HepG2 (cell line): ENCODE measurements around the gene RRM2. TPM values are rescaled to one million over a fixed set of nuclear protein-coding genes. Genes with fewer than 3 reads are reported as not detected.

Source experiments
- ATAD3A ChIP-seq: sonication (generic); formaldehyde crosslinking; IDR thresholded peaks from 2 replicates; pipeline ENCODE4 v1.4.0; 2020; ENCODE audit warnings: missing genetic modification reagents
- FOXJ3 ChIP-seq: sonication (generic); formaldehyde crosslinking; IDR thresholded peaks from 2 replicates; pipeline ENCODE4 v1.4.0; 2020; ENCODE audit warnings: missing genetic modification reagents, mild to moderate bottlenecking, borderline replicate concordance
- HNRNPLL ChIP-seq: fragments of 200-400 bp; formaldehyde crosslinking; IDR thresholded peaks from 2 replicates; pipeline ENCODE4 v1.6.1; 2017; ENCODE audit warnings: mild to moderate bottlenecking, low read depth, low read length; ENCODE audit not compliant: poor library complexity, severe bottlenecking
- HOXA3 ChIP-seq: sonication (generic); formaldehyde crosslinking; IDR thresholded peaks from 2 replicates; pipeline ENCODE4 v1.5.0; 2020; ENCODE audit warnings: missing genetic modification reagents
- PBX2 ChIP-seq: IDR thresholded peaks from 2 replicates; pipeline ENCODE4 v1.6.1; 2016; ENCODE audit warnings: control low read depth
- PCBP1 ChIP-seq: fragments of 200-400 bp; formaldehyde crosslinking; IDR thresholded peaks from 2 replicates; pipeline ENCODE4 v1.6.1; 2017; ENCODE audit warnings: mild to moderate bottlenecking, low read depth, low read length, borderline replicate concordance
- PLSCR1 ChIP-seq: sonication (generic); formaldehyde crosslinking; IDR thresholded peaks from 2 replicates; pipeline ENCODE4 v1.5.0; 2020; ENCODE audit warnings: missing genetic modification reagents, mild to moderate bottlenecking, borderline replicate concordance
- POLR2A ChIP-seq, 2 experiments: IDR thresholded peaks; 2 replicates each; pipeline ENCODE4 v1.6.1; 2011; ENCODE audit warnings: low read depth in 2 of 2, low read length in 2 of 2, mild to moderate bottlenecking in 1 of 2, moderate library complexity in 1 of 2; ENCODE audit not compliant: insufficient read depth in 1 of 2
- STAT6 ChIP-seq: sonication (generic); formaldehyde crosslinking; IDR thresholded peaks from 2 replicates; pipeline ENCODE4 v1.4.0; 2020; ENCODE audit warnings: missing genetic modification reagents, mild to moderate bottlenecking, borderline replicate concordance
- TBX2 ChIP-seq: sonication (generic); formaldehyde crosslinking; IDR thresholded peaks from 2 replicates; pipeline ENCODE4 v1.5.0; 2020; ENCODE audit warnings: missing genetic modification reagents, mild to moderate bottlenecking, borderline replicate concordance
- ZBTB39 ChIP-seq: sonication (generic); formaldehyde crosslinking; IDR thresholded peaks from 2 replicates; pipeline ENCODE4 v1.5.0; 2020; ENCODE audit warnings: missing genetic modification reagents
- ZFP1 ChIP-seq: IDR thresholded peaks from 2 replicates; pipeline ENCODE4 v1.6.1; 2016
- ZFY ChIP-seq: sonication (generic); formaldehyde crosslinking; IDR thresholded peaks from 2 replicates; pipeline ENCODE4 v1.4.0; 2020; ENCODE audit warnings: missing genetic modification reagents
- ZNF124 ChIP-seq: sonication (generic); formaldehyde crosslinking; IDR thresholded peaks from 2 replicates; pipeline ENCODE4 v1.4.0; 2020; ENCODE audit warnings: missing genetic modification reagents
- ZNF44 ChIP-seq: sonication (generic); formaldehyde crosslinking; IDR thresholded peaks from 2 replicates; pipeline ENCODE4 v1.5.1; 2020; ENCODE audit warnings: mild to moderate bottlenecking, missing genetic modification reagents
- ZNF512B ChIP-seq: sonication (generic); formaldehyde crosslinking; IDR thresholded peaks from 2 replicates; pipeline ENCODE4 v1.5.1; 2020; ENCODE audit warnings: missing genetic modification reagents, mild to moderate bottlenecking, borderline replicate concordance
- ZNF557 ChIP-seq: sonication (generic); formaldehyde crosslinking; IDR thresholded peaks from 2 replicates; pipeline ENCODE4 v1.4.0; 2020; ENCODE audit warnings: missing genetic modification reagents
- ZNF800 ChIP-seq: sonication (generic); formaldehyde crosslinking; IDR thresholded peaks from 2 replicates; pipeline ENCODE4 v1.4.0; 2020; ENCODE audit warnings: missing genetic modification reagents
- polyA plus RNA-seq, 8 experiments: library from polyadenylated mRNA; depleted of rRNA in 3 of 8; stranded (reverse) in 7 of 8; unstranded in 1 of 8; fragments of >200 nt; fragmentation: Illumina TruSeq in 4 of 8; extraction: Trizol in 4 of 8; gene quantifications; 2 replicates each; pipeline versions ENCODE4 v1.2.1 to v1.2.3, GENCODE V29; 2011 to 2016; ENCODE audit warnings: low read depth in 4 of 8, missing spikeins in 1 of 8, mixed read lengths in 1 of 8; ENCODE audit not compliant: insufficient read depth in 1 of 8
- total RNA-seq, 5 experiments: library from RNA; depleted of rRNA; stranded (reverse); fragments of >200 nt; fragmentation: Illumina TruSeq; extraction: Trizol; gene quantifications; 2 replicates each; pipeline ENCODE4 v1.2.3, GENCODE V29; 2016; ENCODE audit warnings: low read depth in 1 of 5

Gene RRM2
- total and polyA plus RNA-seq, 2 of the 13 experiments (the other 11 are each of a cell fraction or from before 2014, with no cell fraction given): 31.3 to 150 TPM

- TF ChIP-seq ZNF512B (no peak), HNRNPLL (peak; percentile 23), STAT6 (CRISPR knock-in tag) (no peak), POLR2A (IDR thresholded peaks at IDR 0.05; ENCODE audit: insufficient read depth in 1 of 2, low read depth in 2 of 2, low read length in 2 of 2) (no peak), ZFP1 (CRISPR knock-in tag) (no peak), FOXJ3 (CRISPR knock-in tag) (no peak), ZBTB39 (CRISPR knock-in tag) (no peak), ZNF557 (CRISPR knock-in tag) (no peak), PCBP1 (no peak), ATAD3A (0 out of 2 replicates have a peak, but pooled peaks have one; percentile 50), PBX2 (CRISPR knock-in tag) (no peak), ZFY (CRISPR knock-in tag) (peak; percentile 30; the same call in 1 of the 2 replicates), ZNF800 (CRISPR knock-in tag) (peak; percentile 57; the same call in 1 of the 2 replicates), PLSCR1 (CRISPR knock-in tag) (no peak), ZNF44 (CRISPR knock-in tag) (no peak), ZNF124 (CRISPR knock-in tag) (no peak), TBX2 (0 out of 2 replicates have a peak, but pooled peaks have one; percentile 24), HOXA3 (CRISPR knock-in tag) (0 out of 2 replicates have a peak, but pooled peaks have one; percentile 9)
These were observed 43.2 kb upstream of the RRM2 start (continued) for GRCh38 chr2:10079266-10079869.
